Measurements from ENCODE around the gene FAM174B.

The FAM174B gene

GRCh38 chr15:92664178-92664900, 8.8 kb upstream of the FAM174B start:
- no peaks in the 10 kb centered on the region for H3K79me2 ChIP-seq (ENCODE audit: insufficient read depth, low read length)
- no peak overlapping the region for H3K27ac ChIP-seq (ENCODE audit: low read depth, low read length)
- H3K36me3 ChIP-seq (ENCODE audit: low read length): no peaks in the 10 kb centered on the region
- H2AFZ ChIP-seq (ENCODE audit: low read depth, low read length, severe bottlenecking): no peak overlapping the region
- no peaks in the 10 kb centered on the region for H3F3A ChIP-seq (ENCODE audit: insufficient read depth)
- no peak overlapping the region for H3K4me2 ChIP-seq (ENCODE audit: low read depth, low read length, poor library complexity, severe bottlenecking)
- no peaks in the 10 kb centered on the region for H3K9me2 ChIP-seq (replicated peaks; ENCODE audit: insufficient read depth, low read length)
- no peak overlapping the region for H3K9ac ChIP-seq (ENCODE audit: low read length)
- H3K9me3 ChIP-seq (ENCODE audit: insufficient read depth, low read length): no peaks in the 10 kb centered on the region
- no peak for TF ChIP-seq CTCF (IDR thresholded peaks at IDR 0.05; ENCODE audit: insufficient read depth, low read length, poor library complexity, severe bottlenecking)
- no peaks in the 10 kb centered on the region for H4K20me1 ChIP-seq (ENCODE audit: low read depth, low read length)
- H3K27me3 ChIP-seq (ENCODE audit: low read length): peaks cover under 1% of the 10 kb centered on the region; the same call in 1 of the 2 replicates
- no peak overlapping the region for H3K4me3 ChIP-seq (ENCODE audit: insufficient read depth, low read length, poor library complexity, severe bottlenecking)

- H3K79me2 ChIP-seq (ENCODE audit: insufficient read depth, low read length): no peaks in the 10 kb centered on the region
- no peak overlapping the region for H2AFZ ChIP-seq (ENCODE audit: low read depth, low read length, severe bottlenecking)
- no peak for TF ChIP-seq CTCF (IDR thresholded peaks at IDR 0.05; ENCODE audit: insufficient read depth, low read length, poor library complexity, severe bottlenecking)
- TF ChIP-seq EZH2phosphoT487 (conservative IDR thresholded peaks at IDR 0.05; ENCODE audit: low read length): no peak
- no peaks in the 10 kb centered on the region for H3K9me2 ChIP-seq (replicated peaks; ENCODE audit: insufficient read depth, low read length)
- H4K20me1 ChIP-seq (ENCODE audit: low read depth, low read length): no peaks in the 10 kb centered on the region
- H3K36me3 ChIP-seq (ENCODE audit: low read length): no peaks in the 10 kb centered on the region
- H3K4me3 ChIP-seq (ENCODE audit: insufficient read depth, low read length, poor library complexity, severe bottlenecking): no peak overlapping the region
- H3K27me3 ChIP-seq (ENCODE audit: low read length): peaks cover 6% of the 10 kb centered on the region; the same call in 1 of the 2 replicates
- H3F3A ChIP-seq (ENCODE audit: insufficient read depth): no peaks in the 10 kb centered on the region
- H3K4me2 ChIP-seq (ENCODE audit: low read depth, low read length, poor library complexity, severe bottlenecking): no peak overlapping the region
- H3K9ac ChIP-seq (ENCODE audit: low read length): no peak overlapping the region
- no peak overlapping the region for H3K27ac ChIP-seq (ENCODE audit: low read depth, low read length)
- no peaks in the 10 kb centered on the region for H3K9me3 ChIP-seq (ENCODE audit: insufficient read depth, low read length)
Measured at GRCh38 chr15:92663250-92663951, 7.8 kb upstream of the FAM174B start.

- Histone ChIP-seq H3K4me2 (ENCODE audit: low read depth, low read length, poor library complexity, severe bottlenecking) (no peak overlapping the region), H3K27ac (ENCODE audit: low read depth, low read length) (no peak overlapping the region), H3K27me3 (ENCODE audit: low read length) (peaks cover 6% of the 10 kb centered on the region; the same call in 1 of the 2 replicates)
Measured at GRCh38 chr15:92662762-92663161, 7.2 kb upstream of the FAM174B start.

More at GRCh38 chr15:92662762-92663161, 7.2 kb upstream of the FAM174B start:
- Histone ChIP-seq H3K79me2 (ENCODE audit: insufficient read depth, low read length) (no peaks in the 10 kb centered on the region), H3K4me3 (ENCODE audit: insufficient read depth, low read length, poor library complexity, severe bottlenecking) (no peak overlapping the region), H2AFZ (ENCODE audit: low read depth, low read length, severe bottlenecking) (no peak overlapping the region), H3K36me3 (ENCODE audit: low read length) (no peaks in the 10 kb centered on the region), H4K20me1 (ENCODE audit: low read depth, low read length) (no peaks in the 10 kb centered on the region), H3K9me3 (ENCODE audit: insufficient read depth, low read length) (no peaks in the 10 kb centered on the region), H3K9ac (ENCODE audit: low read length) (no peak overlapping the region), H3F3A (ENCODE audit: insufficient read depth) (no peaks in the 10 kb centered on the region), H3K9me2 (replicated peaks; ENCODE audit: insufficient read depth, low read length) (no peaks in the 10 kb centered on the region)
- no peak for TF ChIP-seq EZH2phosphoT487 (conservative IDR thresholded peaks at IDR 0.05; ENCODE audit: low read length)
- TF ChIP-seq CTCF (IDR thresholded peaks at IDR 0.05; ENCODE audit: insufficient read depth, low read length, poor library complexity, severe bottlenecking): no peak

All from SU-DHL-6 (cell line).